WERI-Rb-1 (cell line): Measurements from ENCODE around the gene GNA14.

Experiments used
- DNase-seq: peaks from one replicate; pipeline ENCODE4 v3.0.0-alpha.2; 2020
- H3K27ac ChIP-seq: fragments of 250-450 bp; sonication (Bioruptor Pico); 2 replicates; pipeline ENCODE4 v1.5.1; 2020; ENCODE audit warnings: mild to moderate bottlenecking, moderate library complexity
- H3K27me3 ChIP-seq: fragments of 250-450 bp; sonication (Bioruptor Pico); 2 replicates; pipeline ENCODE4 v1.5.1; 2021; ENCODE audit warnings: mild to moderate bottlenecking, low read depth, moderate library complexity; ENCODE audit not compliant: insufficient read depth, severe bottlenecking
- H3K36me3 ChIP-seq: fragments of 250-450 bp; sonication (Bioruptor Pico); 2 replicates; pipeline ENCODE4 v1.5.1; 2020; ENCODE audit warnings: mild to moderate bottlenecking, moderate library complexity
- H3K4me3 ChIP-seq: 2 replicates; pipeline ENCODE4 v1.5.1; 2011; ENCODE audit warnings: low read depth, mild to moderate bottlenecking, control low read depth, low read length
- H3K9me3 ChIP-seq: fragments of 250-450 bp; sonication (Bioruptor Pico); 2 replicates; pipeline ENCODE4 v1.5.1; 2021; ENCODE audit warnings: mild to moderate bottlenecking, moderate library complexity; ENCODE audit not compliant: severe bottlenecking
- CTCF ChIP-seq: IDR thresholded peaks from 2 replicates; pipeline ENCODE4 v1.5.1; 2011; ENCODE audit warnings: low read depth, mild to moderate bottlenecking, control low read depth, inconsistent platforms, low read length

The GNA14 gene

GRCh38 chr9:77546376-77546950 is 101.7 kb downstream of the GNA14 start:
- H3K9me3 ChIP-seq: peaks cover 8% of the 10 kb centered on the region
- no peak overlapping the region for H3K27ac ChIP-seq
- H3K4me3 ChIP-seq: no peak overlapping the region
- H3K36me3 ChIP-seq: no peaks in the 10 kb centered on the region
- no peaks in the 10 kb centered on the region for H3K27me3 ChIP-seq
- TF ChIP-seq CTCF: no peak
- no peak for DNase-seq

- DNase-seq: no peak
- TF ChIP-seq CTCF: no peak
- Histone ChIP-seq H3K27me3 (no peaks in the 10 kb centered on the region), H3K4me3 (no peak overlapping the region), H3K27ac (no peak overlapping the region), H3K36me3 (no peaks in the 10 kb centered on the region), H3K9me3 (peaks cover 14% of the 10 kb centered on the region)
These were observed 103.6 kb downstream of the GNA14 start for GRCh38 chr9:77544546-77544945.

GRCh38 chr9:77543131-77543822 is 104.8 kb downstream of the GNA14 start:
- Histone ChIP-seq H3K27ac (no peak overlapping the region), H3K27me3 (no peaks in the 10 kb centered on the region), H3K36me3 (no peaks in the 10 kb centered on the region), H3K4me3 (no peak overlapping the region), H3K9me3 (peaks cover 14% of the 10 kb centered on the region)
- TF ChIP-seq CTCF: no peak
- no peak for DNase-seq

- Histone ChIP-seq H3K9me3 (peaks cover 14% of the 10 kb centered on the region), H3K27ac (no peak overlapping the region), H3K4me3 (no peak overlapping the region), H3K36me3 (no peaks in the 10 kb centered on the region), H3K27me3 (no peaks in the 10 kb centered on the region)
- no peak for DNase-seq
- TF ChIP-seq CTCF: no peak
These were observed 106.5 kb downstream of the GNA14 start for GRCh38 chr9:77541600-77541999.

GRCh38 chr9:77541055-77541454 is 107.1 kb downstream of the GNA14 start:
- H3K4me3 ChIP-seq: no peak overlapping the region
- peaks cover 14% of the 10 kb centered on the region for H3K9me3 ChIP-seq
- no peaks in the 10 kb centered on the region for H3K36me3 ChIP-seq
- no peaks in the 10 kb centered on the region for H3K27me3 ChIP-seq
- TF ChIP-seq CTCF: no peak
- no peak for DNase-seq
- no peak overlapping the region for H3K27ac ChIP-seq
